Endothelial cell of umbilical vein (primary cell): ENCODE results near the gene KRT222.

Source experiments
- EZH2 ChIP-seq: IDR thresholded peaks from 2 replicates; pipeline ENCODE4 v1.6.1; 2012; ENCODE audit warnings: borderline replicate concordance, low read depth, mild to moderate bottlenecking, moderate library complexity, low read length, inconsistent platforms; ENCODE audit not compliant: severe bottlenecking
- FOS ChIP-seq: IDR thresholded peaks from 2 replicates; pipeline ENCODE4 v1.6.1; 2011; ENCODE audit warnings: mild to moderate bottlenecking, low read length, moderate library complexity, borderline replicate concordance; ENCODE audit not compliant: insufficient read depth
- GATA2 ChIP-seq: IDR thresholded peaks from 2 replicates; pipeline ENCODE4 v1.7.0; 2011; ENCODE audit warnings: low read depth, mild to moderate bottlenecking, moderate library complexity, mixed read lengths, low read length; ENCODE audit not compliant: insufficient read length, insufficient read depth
- JUN ChIP-seq: IDR thresholded peaks from 2 replicates; pipeline ENCODE4 v1.6.1; 2011; ENCODE audit warnings: borderline replicate concordance, low read depth; ENCODE audit not compliant: insufficient read length, insufficient read depth
- MYC ChIP-seq: IDR thresholded peaks from one replicate; pipeline ENCODE4 v1.6.1; 2011; ENCODE audit warnings: mild to moderate bottlenecking, low read depth, low read length
- POLR2A ChIP-seq: IDR thresholded peaks from 2 replicates; pipeline ENCODE4 v1.6.1; 2012; ENCODE audit warnings: low read depth, mild to moderate bottlenecking, control low read depth, low read length
- POLR2AphosphoS5 ChIP-seq: IDR thresholded peaks from 2 replicates; pipeline ENCODE4 v1.6.1; 2012; ENCODE audit warnings: low read depth, mild to moderate bottlenecking, control low read depth, low read length, moderate library complexity; ENCODE audit not compliant: insufficient read depth
- TF ChIP-seq, protein P1 (sequence below), 2 donors: IDR thresholded peaks; 1 replicate in 1 of 2; 2 replicates in 1 of 2; pipeline ENCODE4 v1.5.1; 2011; ENCODE audit warnings: low read length in 2 of 2, mild to moderate bottlenecking in 2 of 2, moderate library complexity in 2 of 2, control low read depth in 1 of 2, inconsistent platforms in 1 of 2, low read depth in 1 of 2; ENCODE audit not compliant: insufficient read depth in 1 of 2; ENCODE audit errors: extremely low read depth in 1 of 2
- TF ChIP-seq, protein P2 (sequence below): IDR thresholded peaks from 2 replicates; pipeline ENCODE4 v1.6.1; 2011; ENCODE audit not compliant: insufficient read depth, insufficient read length

DNA sequence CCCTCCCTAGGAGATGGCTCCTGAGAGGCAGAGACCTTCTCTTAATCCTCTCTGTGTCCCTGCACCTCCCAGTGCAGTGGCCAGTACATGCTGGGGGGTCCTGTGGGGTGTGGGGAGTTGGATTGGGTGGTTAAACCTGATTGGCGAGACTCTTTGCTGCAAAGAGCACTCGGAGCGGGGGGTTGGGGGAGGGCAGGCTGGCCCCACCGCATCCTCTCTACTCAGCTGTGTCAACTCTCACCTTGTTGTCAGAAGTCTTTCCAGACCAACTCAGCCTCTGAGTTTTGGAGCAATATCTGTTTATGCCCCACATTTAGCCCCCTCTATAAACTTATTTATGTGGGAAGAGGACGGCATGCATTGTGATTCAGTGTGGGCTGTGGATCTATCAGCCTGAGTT is 57.3 kb downstream of the KRT222 start:
- TF ChIP-seq, protein P1, sequence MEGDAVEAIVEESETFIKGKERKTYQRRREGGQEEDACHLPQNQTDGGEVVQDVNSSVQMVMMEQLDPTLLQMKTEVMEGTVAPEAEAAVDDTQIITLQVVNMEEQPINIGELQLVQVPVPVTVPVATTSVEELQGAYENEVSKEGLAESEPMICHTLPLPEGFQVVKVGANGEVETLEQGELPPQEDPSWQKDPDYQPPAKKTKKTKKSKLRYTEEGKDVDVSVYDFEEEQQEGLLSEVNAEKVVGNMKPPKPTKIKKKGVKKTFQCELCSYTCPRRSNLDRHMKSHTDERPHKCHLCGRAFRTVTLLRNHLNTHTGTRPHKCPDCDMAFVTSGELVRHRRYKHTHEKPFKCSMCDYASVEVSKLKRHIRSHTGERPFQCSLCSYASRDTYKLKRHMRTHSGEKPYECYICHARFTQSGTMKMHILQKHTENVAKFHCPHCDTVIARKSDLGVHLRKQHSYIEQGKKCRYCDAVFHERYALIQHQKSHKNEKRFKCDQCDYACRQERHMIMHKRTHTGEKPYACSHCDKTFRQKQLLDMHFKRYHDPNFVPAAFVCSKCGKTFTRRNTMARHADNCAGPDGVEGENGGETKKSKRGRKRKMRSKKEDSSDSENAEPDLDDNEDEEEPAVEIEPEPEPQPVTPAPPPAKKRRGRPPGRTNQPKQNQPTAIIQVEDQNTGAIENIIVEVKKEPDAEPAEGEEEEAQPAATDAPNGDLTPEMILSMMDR (IDR thresholded peaks at IDR 0.05; ENCODE audit: extremely low read depth in 1 of 2, insufficient read depth in 1 of 2, low read depth in 1 of 2, low read length in 2 of 2) = no peak
- TF ChIP-seq EZH2 = no peak
- TF ChIP-seq, protein P2, sequence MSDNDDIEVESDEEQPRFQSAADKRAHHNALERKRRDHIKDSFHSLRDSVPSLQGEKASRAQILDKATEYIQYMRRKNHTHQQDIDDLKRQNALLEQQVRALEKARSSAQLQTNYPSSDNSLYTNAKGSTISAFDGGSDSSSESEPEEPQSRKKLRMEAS = no peak
- TF ChIP-seq POLR2A = no peak
- TF ChIP-seq POLR2AphosphoS5 = no peak
- no peak for TF ChIP-seq MYC
- TF ChIP-seq GATA2 = no peak
- TF ChIP-seq FOS = no peak
- TF ChIP-seq JUN = no peak
